ENCODE results near the gene JAGN1.
A peak's percentile ranks its signal among the peaks of the same experiment; 100 is the strongest.
"Not testable (repeated sequence)": the region's sequence is repeated elsewhere in the genome, so short reads cannot be mapped to it uniquely, and the experiment has no call there.

JAGN1 gene

GRCh38 chr3:9898467-9899241, 8.2 kb downstream of the JAGN1 start:
- DNase-seq (ENCODE audit: low spot score), result no peak

GRCh38 chr3:9899289-9899791, 8.9 kb downstream of the JAGN1 start:
- DNase-seq (ENCODE audit: low spot score), result no peak

GRCh38 chr3:9900965-9901415, 10.6 kb downstream of the JAGN1 start:
- DNase-seq (ENCODE audit: low spot score), result not testable (repeated sequence)

- DNase-seq (ENCODE audit: low spot score), result peak; percentile 50
Measured at GRCh38 chr3:9901967-9902366, 11.6 kb downstream of the JAGN1 start.

- no peak for DNase-seq (ENCODE audit: low spot score)
Measured at GRCh38 chr3:9902372-9903237, 12.2 kb downstream of the JAGN1 start, which contains the start of gene IL17RE. IL17RE (plus strand) TSS chr3:9902848; CDS start chr3:9902933, 85 bp downstream.

GRCh38 chr3:9903238-9903624, 12.8 kb downstream of the JAGN1 start:
- DNase-seq (ENCODE audit: low spot score), result no peak

GRCh38 chr3:9903904-9904303, 13.5 kb downstream of the JAGN1 start:
- DNase-seq (ENCODE audit: low spot score), result no peak

- DNase-seq (ENCODE audit: low spot score), result no peak
Measured at GRCh38 chr3:9906480-9906879, 16.1 kb downstream of the JAGN1 start.

- no peak for DNase-seq (ENCODE audit: low spot score)
Measured at GRCh38 chr3:9908286-9908685, 17.9 kb downstream of the JAGN1 start.

GRCh38 chr3:9909221-9910013, 19.0 kb downstream of the JAGN1 start:
- DNase-seq (ENCODE audit: low spot score), result no peak

- no peak for DNase-seq (ENCODE audit: low spot score)
Measured at GRCh38 chr3:9911863-9912262, 21.5 kb downstream of the JAGN1 start.

- no peak for DNase-seq (ENCODE audit: low spot score)
Measured at GRCh38 chr3:9912294-9912935, 22.0 kb downstream of the JAGN1 start.

GRCh38 chr3:9913601-9914000, 23.2 kb downstream of the JAGN1 start:
- DNase-seq (ENCODE audit: low spot score), result no peak

GRCh38 chr3:9914011-9914410, 23.6 kb downstream of the JAGN1 start:
- DNase-seq (ENCODE audit: low spot score), result no peak

- no peak for DNase-seq (ENCODE audit: low spot score)
Measured at GRCh38 chr3:9914559-9915253, 24.3 kb downstream of the JAGN1 start.

GRCh38 chr3:9915254-9916141, 25.1 kb downstream of the JAGN1 start:
- no peak for DNase-seq (ENCODE audit: low spot score)

GRCh38 chr3:9916346-9916733, 25.9 kb downstream of the JAGN1 start:
- no peak for DNase-seq (ENCODE audit: low spot score)

GRCh38 chr3:9916734-9917680, 26.6 kb downstream of the JAGN1 start, which contains the start of gene IL17RC:
IL17RC (plus strand) TSS chr3:9917098; CDS start chr3:9917316, 218 bp downstream.
- no peak for DNase-seq (ENCODE audit: low spot score)

GRCh38 chr3:9917820-9918219, 27.4 kb downstream of the JAGN1 start:
- DNase-seq (ENCODE audit: low spot score), result no peak
